ENCODE results near the gene NINJ2. TPM values are rescaled to one million over a fixed set of nuclear protein-coding genes. Genes with fewer than 3 reads are reported as not detected.

NINJ2 gene
- total and polyA plus RNA-seq, 10 of the 15 experiments (the other 5 are each of a cell fraction or from before 2014, with no cell fraction given), result 8.9 to 51.6 (median 21.3) TPM

GRCh38 chr12:625998-626397 lies 37.2 kb downstream of the NINJ2 start (continued):
- TF ChIP-seq E4F1 (IDR thresholded peaks at IDR 0.05; ENCODE audit: borderline replicate concordance, partially characterized antibody), result no peak
- no peak for TF ChIP-seq SIN3A (IDR thresholded peaks at IDR 0.05; ENCODE audit: low read depth, low read length)
- no peak for TF ChIP-seq USF2 (IDR thresholded peaks at IDR 0.05; ENCODE audit: borderline replicate concordance, low read depth, low read length)
- no peak for TF ChIP-seq ZNF274 (IDR thresholded peaks at IDR 0.05; ENCODE audit: insufficient read depth, insufficient read length)
- TF ChIP-seq E2F8 (IDR thresholded peaks at IDR 0.05; ENCODE audit: low read depth, partially characterized antibody), result no peak
- TF ChIP-seq NR2C2 (IDR thresholded peaks at IDR 0.05; ENCODE audit: borderline replicate concordance, control insufficient read depth, insufficient read length, low read depth), result no peak
- no peak for TF ChIP-seq RELB (IDR thresholded peaks at IDR 0.05; ENCODE audit: low read depth)

Data from GM12878 (cell line).